ENCODE data around the gene COL18A1.
"Not testable (repeated sequence)": the region's sequence is repeated elsewhere in the genome, so short reads cannot be mapped to it uniquely, and the experiment has no call there.

Gene COL18A1

DNA sequence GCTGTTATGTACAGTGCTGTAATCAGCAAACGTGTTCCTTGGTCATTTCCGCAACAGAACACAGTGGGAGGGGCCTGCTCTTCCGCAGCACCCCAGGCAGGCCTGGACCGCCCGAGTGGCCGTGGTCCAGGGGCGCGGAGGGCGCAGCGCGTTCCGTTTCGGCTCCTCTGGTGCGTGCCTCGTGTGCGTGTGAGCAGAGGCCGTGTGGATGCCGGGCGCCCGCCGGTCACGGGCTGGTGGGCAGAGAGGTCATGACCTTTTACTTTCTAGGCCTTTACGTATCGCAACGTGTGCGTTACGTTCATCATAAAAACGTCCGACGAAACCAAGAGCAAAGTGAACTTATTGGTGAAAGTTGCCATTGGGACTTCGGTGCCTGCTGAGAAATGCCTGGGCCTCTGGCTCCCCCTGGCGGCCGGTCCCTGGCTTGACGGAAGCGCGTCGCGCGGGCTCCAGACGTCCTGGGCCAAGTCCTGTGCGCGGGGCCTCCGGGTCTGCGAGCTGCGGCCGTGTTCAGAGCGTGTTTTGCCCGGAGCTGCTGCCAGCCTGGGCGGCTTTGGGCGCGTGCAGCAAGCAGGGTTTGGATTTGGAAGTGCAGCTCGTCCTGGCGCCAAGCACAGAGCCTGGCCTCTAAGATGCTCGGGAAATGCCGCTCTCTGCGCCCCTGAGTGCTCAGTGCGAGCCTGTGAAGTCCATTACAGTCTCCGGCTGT is 34.4 kb downstream of the COL18A1 start:
- FAIRE-seq (no peak), DNase-seq (ENCODE audit: insufficient read length, low spot score) (peak; percentile 96)
- TF ChIP-seq, protein P1, sequence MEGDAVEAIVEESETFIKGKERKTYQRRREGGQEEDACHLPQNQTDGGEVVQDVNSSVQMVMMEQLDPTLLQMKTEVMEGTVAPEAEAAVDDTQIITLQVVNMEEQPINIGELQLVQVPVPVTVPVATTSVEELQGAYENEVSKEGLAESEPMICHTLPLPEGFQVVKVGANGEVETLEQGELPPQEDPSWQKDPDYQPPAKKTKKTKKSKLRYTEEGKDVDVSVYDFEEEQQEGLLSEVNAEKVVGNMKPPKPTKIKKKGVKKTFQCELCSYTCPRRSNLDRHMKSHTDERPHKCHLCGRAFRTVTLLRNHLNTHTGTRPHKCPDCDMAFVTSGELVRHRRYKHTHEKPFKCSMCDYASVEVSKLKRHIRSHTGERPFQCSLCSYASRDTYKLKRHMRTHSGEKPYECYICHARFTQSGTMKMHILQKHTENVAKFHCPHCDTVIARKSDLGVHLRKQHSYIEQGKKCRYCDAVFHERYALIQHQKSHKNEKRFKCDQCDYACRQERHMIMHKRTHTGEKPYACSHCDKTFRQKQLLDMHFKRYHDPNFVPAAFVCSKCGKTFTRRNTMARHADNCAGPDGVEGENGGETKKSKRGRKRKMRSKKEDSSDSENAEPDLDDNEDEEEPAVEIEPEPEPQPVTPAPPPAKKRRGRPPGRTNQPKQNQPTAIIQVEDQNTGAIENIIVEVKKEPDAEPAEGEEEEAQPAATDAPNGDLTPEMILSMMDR (IDR thresholded peaks at IDR 0.05; ENCODE audit: insufficient read depth, missing control alignments): peak; percentile 87

DNA sequence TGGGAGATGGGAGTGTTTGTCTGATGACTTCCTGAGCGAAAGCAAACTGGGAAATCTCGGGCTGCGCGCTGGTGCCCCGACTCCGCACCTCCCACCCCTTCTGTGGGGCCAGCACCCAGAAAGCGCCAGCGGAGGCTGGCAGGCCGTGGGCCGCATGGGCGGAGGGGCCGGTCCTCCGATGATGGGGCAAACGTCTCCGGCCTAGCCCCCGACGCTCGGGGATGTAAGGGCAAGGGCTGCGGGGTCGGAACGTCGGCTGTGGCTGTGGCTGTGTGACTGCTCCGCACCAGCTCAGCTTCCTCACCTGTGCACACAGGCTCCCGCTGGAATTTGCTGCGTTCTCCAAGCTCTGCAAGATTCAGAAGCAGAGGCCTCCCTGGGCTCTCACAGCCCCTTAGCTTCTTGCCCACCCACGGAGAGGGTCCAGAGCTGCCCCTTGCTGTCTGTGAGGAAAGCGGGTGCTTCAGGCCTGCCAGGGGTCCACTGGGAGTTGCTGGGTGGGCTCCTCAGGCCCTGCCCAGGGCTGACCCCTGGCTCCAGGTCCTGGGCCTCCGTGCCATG is 35.0 kb downstream of the COL18A1 start:
- DNase-seq (ENCODE audit: insufficient read length, low spot score) (no peak), FAIRE-seq (no peak)
- TF ChIP-seq, protein P1 (IDR thresholded peaks at IDR 0.05; ENCODE audit: insufficient read depth, missing control alignments): no peak

DNA sequence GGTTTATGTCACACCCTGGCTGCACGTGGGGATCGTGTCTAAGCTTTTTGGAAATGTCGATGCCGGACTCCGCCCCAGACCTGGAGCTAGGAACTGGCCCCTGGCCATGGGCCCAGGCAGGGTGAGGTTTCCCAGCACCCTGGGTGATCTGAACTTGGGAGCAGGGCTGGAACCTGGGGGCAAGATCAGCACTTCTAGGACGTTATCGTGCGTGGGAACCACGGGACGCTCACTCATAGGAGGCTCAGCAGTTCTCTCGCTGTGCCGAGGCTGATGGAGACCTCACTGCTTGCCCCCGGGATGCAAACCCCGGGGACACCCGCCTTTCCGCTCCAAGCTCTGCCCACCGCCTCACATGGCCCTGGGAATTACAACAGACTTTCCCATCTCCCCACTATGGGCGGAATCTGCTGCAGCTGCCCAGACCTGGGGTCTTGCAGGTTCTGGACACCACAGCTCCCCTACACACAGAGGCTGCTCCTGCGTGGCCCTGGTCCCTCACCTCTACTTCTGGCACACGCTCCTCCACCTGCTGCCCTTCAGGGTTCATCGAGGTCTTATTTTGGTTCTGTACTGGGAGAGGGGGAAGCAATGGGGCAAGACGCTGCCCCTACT is 35.9 kb downstream of the COL18A1 start:
- FAIRE-seq (no peak), DNase-seq (ENCODE audit: insufficient read length, low spot score) (no peak)

DNA sequence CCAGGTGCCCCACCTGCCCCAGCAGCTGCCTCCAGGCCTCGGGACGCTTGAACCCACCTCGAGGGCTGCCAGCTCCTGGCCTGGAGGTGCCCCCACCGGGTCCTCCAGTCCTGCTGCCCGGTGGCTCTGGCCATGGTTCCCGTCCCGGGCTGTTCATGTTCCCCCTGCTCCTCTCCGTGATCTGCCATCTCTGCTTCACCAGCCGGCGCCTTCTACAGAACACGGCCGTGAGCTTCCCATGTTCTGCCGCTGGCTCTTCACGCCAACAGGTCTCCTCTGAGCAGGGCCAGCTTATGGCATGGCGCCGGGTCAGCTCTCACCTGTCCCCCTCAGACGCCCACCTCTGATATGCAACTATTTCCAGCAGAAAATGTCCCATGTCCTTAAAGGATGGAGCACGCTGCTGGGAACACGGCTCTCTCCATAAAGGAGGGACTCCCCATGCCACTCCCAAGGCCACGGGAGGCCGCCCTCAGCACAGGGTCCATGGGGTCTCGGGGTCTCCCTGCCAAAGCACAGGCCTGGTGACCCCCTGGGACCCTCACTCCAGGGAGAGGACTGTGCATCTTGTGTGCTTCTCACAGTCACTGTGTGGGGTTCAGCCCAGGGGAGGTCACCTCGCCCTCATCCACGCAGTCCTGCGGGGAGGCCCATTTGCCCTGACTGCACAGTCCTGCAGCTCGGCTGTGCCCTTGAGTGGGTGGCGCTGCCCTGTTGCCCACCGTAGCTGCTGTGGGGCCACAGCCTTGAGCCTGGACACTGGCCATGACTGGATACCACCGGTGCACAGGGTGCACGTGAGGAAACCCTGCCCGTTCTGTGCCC is 36.7 kb downstream of the COL18A1 start:
- TF ChIP-seq, protein P1 (IDR thresholded peaks at IDR 0.05; ENCODE audit: insufficient read depth, missing control alignments): no peak
- FAIRE-seq (no peak), DNase-seq (ENCODE audit: insufficient read length, low spot score) (no peak)

More for the DNA sequence above, 35.9 kb downstream of the COL18A1 start:
- TF ChIP-seq, protein P1 (IDR thresholded peaks at IDR 0.05; ENCODE audit: insufficient read depth, missing control alignments): no peak

DNA sequence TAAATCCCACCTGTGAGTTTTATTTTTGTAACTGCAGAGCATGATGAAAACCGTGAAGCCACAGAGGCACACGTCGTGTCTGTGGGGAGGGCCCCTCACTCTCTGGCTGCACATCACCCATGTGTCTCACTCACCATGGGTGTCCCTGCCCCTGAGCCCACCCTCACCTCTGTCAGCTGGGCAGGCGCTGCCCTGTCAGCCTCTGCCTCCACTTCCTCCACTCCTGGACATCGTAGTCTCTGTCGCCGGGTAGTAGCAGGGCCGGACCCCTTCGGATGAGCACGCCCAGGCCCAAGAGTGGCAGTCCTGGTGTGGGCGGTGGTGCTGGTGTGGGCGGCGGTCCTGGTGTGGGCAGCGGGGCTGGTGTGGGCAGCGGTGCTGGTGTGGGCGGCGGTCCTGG is 37.3 kb downstream of the COL18A1 start:
- FAIRE-seq (no peak), DNase-seq (ENCODE audit: insufficient read length, low spot score) (no peak)
- TF ChIP-seq, protein P1 (IDR thresholded peaks at IDR 0.05; ENCODE audit: insufficient read depth, missing control alignments): no peak

DNA sequence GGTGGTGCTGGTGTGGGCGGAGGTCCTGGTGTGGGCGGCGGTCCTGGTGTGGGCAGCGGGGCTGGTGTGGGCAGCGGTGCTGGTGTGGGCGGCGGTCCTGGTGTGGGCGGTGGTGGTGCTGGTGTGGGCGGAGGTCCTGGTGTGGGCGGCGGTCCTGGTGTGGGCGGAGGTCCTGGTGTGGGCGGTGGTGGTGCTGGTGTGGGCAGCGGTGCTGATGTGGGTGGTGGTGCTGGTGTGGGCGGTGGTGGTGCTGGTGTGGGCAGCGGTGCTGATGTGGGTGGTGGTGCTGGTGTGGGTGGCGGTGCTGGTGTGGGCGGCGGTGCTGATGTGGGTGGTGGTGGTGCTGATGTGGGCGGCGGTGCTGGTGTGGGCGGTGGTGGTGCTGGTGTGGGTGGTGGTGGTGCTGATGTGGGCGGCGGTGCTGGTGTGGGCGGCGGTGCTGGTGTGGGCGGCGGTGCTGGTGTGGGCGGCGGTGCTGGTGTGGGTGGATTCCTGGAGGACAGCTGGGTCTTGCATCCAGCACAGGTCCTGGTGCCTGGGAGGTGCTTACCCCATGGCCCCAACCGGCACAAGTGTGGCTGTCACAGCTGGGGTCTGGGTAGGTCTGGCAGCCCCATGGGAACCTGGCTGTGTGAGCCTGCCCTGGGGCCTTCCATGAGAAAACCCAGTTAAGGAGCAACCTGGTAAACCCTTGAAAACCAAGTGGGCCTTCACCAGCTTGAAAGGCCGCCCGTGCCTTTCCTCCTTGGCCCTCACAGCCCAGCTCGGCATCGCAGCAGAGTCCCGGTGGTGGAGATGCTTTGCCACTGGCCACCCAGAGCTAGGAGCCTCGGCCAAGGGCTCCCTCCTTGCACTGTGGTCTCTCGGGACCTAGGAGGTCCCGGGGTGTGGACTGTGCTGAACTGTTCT is 38.0 kb downstream of the COL18A1 start:
- DNase-seq (ENCODE audit: insufficient read length, low spot score); FAIRE-seq: not testable (repeated sequence)

Measured in D721Med (cell line).